HG02798 (cell line): ENCODE measurements around the gene GLT1D1.

Experiments
- ATAC-seq: cut with Tn5 transposase; IDR thresholded peaks from one replicate; pipeline ENCODE4 v1.9.1; 2021; ENCODE audit warnings: mild to moderate bottlenecking; ENCODE audit not compliant: unreplicated experiment, poor library complexity

Gene GLT1D1

GRCh38 chr12:128947209-128947608 lies 93.9 kb downstream of the GLT1D1 start:
- no peak for ATAC-seq

DNA sequence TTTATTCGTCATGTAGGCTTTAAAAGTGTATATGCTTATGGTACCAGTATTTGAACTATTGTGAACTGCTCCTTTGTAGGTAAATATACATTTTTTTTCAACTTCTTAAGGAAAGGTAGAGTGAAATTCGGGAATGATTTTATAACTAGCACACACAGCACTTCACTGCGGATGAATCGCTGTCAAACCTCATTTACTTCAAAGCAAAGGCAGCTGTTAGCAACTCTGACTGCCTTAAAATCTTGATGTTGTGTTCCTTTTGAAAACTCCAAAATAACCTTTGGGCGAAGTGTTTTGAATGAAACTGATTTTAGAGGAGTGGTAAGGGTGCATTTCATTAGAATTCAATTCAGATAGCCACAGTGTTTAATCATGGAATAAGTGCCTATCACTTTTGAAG lies 95.8 kb downstream of the GLT1D1 start:
- no peak for ATAC-seq

GRCh38 chr12:128951448-128951847 lies 98.2 kb downstream of the GLT1D1 start:
- no peak for ATAC-seq

- no peak for ATAC-seq
Observed at GRCh38 chr12:128956755-128957154, 103.5 kb downstream of the GLT1D1 start.

DNA sequence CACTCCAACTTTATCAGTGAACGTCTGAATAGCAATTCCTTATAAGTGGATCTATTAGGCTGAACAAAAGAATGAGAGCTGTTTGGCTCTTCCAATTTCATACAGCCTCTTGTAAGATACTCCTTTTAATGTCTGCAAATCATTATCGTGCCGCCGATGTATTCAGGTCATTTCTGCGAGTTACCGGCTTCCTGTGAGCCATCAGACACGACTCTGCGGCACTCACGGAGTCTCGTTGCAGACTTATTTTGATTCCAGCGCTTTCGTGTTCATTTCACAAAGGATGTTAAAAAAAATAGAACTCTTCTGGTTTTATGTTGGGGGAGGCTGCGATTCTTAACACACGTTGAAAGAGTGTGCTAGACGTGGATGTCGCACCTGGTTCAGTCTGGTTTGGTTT lies 106.6 kb downstream of the GLT1D1 start:
- no peak for ATAC-seq

- ATAC-seq, result no peak
Observed at GRCh38 chr12:128961308-128961902, 108.1 kb downstream of the GLT1D1 start.

DNA sequence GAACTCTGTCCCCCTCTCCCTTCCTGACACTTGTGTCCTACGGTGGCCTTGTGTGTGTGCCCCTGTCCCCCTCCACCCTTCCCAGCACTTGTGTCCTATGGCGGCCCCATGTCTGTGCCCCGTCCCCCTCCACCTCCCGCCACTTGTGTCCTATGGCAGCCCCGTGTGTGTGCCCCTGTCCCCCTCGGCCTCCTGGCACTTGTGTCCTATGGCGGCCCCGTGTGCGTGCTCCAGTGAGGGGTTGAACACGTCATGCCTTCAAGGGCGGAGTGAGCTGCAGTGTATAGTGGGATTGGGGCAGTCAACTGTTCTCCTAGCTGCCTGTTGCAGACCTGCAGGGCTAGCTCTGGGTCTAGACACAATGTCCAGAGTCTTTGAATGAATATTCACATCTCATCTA lies 108.7 kb downstream of the GLT1D1 start:
- ATAC-seq, result no peak

GRCh38 chr12:128966203-128966810 lies 113.0 kb downstream of the GLT1D1 start:
- no peak for ATAC-seq

DNA sequence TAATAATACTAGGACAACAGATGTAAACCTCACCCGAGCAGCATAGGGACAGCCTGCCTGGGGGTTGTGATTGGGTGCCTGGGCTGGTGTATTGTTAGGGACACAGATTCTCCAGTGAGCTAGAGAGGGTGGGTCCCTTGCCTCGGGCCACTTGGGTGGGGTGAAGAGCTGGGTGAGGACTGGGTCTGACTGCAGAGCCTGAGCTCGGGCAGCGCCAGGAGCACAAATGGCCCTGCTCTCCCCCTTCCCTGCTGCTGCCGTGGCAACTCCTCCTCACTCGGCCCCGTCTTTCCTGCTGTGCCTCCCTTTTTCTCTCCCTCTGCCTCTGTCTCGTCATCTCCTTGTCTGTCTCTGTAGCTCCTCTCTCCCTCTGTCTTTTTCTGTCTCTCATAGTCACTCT lies 115.4 kb downstream of the GLT1D1 start:
- ATAC-seq, result no peak

DNA sequence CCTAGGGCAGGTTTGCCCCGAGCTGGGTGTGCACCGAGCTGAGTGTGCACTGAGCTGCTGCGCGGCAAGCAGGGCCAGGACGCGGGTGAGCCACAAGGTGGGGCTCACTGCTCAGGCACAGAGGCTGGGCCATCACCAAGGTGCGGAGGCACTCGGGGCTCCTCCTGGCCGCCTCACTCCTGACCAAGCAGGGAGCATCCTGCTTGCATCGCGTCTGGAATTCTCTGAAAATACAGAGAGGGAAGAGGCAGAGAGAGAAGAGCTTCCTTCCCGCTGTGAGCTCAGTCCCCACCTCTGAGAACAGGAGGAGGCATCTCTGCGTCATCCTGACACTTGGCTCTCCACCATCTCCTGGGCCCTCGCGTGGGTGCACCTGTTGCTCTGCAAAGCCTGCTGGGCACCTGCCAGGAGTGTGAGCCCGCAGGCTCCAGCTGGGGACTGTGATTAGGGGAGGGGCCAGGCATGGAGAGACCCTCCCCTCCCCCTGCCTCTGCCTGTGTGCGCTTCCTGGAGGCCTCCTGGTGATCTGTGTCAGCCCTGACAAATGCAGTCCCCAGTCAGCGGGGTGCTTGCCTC lies 116.3 kb downstream of the GLT1D1 start:
- peak; percentile 70 for ATAC-seq

DNA sequence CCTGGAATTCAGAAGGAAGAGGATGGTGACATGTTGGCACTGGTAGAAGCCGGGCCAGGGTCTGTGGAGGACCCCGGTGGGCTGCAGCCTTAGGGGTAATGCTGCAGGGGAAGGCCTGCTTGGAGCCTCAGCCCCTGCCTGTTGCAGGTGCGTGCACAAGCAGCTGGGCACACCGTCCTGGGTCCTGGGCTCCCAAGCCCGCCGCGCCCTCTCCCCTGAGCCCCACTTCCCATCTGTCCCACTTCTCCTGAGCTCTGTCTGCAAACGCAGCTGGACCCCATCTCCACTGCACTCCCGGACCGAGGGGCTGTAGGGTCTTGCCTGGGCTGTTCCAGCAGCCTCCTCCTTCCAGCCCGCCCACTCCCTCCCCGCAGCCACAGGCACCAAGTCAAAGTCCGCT lies 116.8 kb downstream of the GLT1D1 start:
- ATAC-seq, result no peak

DNA sequence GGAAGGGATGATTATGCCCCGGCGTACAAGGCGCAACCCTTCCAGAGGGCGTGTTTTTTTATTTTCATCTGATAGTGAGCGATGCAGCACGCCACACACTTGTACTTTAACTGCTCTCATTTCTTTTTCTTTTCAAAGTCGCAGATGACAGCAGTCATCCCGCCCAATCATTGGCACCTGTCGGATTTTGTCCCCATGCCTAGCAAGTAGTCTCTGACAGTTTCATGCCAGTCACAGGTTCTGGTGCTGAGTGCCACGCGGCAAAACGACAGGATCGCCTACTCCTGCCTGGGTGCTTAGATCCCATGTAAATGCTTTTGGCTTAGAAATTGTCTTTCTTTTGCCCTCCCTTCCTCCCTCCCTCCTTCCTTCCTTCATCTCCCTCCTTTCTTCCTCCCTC lies 117.7 kb downstream of the GLT1D1 start:
- no peak for ATAC-seq

- no peak for ATAC-seq
Observed at GRCh38 chr12:128971802-128972201, 118.5 kb downstream of the GLT1D1 start.

DNA sequence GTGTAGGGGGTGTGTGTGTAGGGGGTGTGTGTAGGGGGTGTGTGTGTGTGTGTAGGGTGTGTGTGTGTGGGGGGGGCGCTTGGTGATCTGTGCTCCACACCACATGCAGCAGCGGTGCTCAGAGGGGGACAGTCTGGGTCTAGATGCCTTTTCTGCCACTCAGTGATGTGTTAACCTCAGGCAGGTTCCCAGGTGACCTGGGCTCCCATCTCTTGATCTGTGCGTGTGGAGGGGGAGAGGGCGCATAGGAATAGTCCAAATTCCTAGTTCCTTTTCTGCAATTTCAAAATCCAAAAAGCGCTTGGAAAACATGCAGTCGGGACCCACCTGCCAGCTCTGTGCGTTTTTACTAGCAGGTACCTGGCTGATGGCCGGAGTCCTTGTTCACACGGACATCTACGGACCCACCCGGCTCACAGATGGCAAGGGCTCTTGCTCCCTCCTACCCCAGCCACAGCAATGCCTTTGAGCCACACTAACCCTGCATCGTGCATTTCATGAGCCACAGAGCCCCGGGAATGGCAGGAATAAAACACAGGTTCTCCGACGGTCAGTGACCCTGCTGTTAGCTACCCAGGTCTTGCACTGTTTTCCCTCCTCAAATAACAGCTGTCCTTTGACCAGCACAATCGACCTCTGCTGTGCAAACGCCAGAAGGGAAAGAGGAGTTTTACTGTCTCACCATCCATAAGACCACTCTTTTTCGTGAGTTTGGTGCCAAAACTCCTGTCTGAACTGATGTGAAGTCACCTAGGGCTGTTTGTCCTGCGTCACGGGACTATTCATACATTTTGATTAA lies 120.8 kb downstream of the GLT1D1 start:
- no peak for ATAC-seq

DNA sequence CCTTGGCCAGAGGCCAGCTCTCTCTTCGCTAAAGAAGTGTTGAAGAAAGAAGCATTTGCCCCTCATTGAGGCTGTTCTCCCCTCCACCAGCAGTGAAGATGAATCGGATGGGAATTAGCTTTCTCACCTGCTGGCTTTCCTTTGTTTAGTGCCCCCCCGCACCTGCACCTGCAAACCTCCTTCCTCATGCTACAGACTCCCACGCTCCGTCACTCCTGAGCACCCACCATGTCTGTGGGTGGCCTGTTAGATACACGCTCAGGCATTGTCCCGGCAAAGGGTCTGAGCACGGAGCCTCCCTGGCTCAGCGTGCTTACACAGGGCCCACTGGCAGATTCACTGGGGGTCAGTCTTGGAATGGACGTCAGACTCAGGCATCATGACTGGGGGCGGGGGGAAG lies 121.6 kb downstream of the GLT1D1 start:
- ATAC-seq, result no peak

GRCh38 chr12:128976120-128976738 lies 123.0 kb downstream of the GLT1D1 start:
- no peak for ATAC-seq

GRCh38 chr12:128977441-128977840 lies 124.2 kb downstream of the GLT1D1 start:
- no peak for ATAC-seq

DNA sequence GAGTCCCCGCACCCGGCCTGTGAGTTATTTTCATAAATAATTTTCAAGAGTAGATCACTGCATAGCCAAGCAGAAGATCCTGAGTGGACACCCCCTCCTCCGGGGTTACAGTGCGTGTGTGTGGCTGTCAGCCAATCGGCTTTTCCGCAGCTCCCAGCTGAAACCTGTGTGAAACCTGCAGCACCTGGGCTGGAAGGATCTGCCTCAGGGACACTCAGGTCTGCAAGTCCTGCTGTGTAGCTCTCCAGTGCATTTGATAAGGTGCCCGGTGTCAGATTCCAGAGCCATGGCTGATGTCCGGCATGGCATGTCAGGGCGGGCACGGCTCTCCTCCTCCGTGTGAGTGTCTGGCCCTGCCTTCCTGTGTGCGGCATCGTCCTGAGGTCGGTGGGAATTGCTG lies 124.8 kb downstream of the GLT1D1 start:
- no peak for ATAC-seq

GRCh38 chr12:128980623-128981022 lies 127.3 kb downstream of the GLT1D1 start:
- no peak for ATAC-seq

GRCh38 chr12:128981971-128982533 lies 128.8 kb downstream of the GLT1D1 start:
- no peak for ATAC-seq

DNA sequence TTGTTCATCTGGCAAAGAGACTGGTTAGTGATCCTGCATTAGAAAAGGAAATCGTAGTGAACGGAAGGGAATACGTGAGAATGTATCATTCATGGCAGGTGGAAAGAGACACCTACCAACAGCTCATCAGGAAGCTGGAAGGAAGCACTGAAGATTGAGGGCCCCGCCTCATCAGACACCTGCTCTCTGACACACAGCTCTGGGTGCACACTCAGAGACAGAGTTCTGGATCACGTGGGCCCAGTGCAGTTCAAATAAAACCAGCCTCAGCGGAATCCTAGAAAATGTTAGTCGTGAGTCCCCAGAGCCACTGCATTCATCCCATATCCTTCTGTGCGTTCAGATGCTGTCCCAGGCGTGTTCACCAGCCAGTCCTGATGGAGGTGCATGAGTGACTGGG lies 129.7 kb downstream of the GLT1D1 start:
- ATAC-seq, result no peak
